Body of pancreas (tissue), 4 donors: Measurements from ENCODE around the gene NFKBIA. TPM values are rescaled to one million over a fixed set of nuclear protein-coding genes. Genes with fewer than 3 reads are reported as not detected.
"Not testable (repeated sequence)": the region's sequence is repeated elsewhere in the genome, so short reads cannot be mapped to it uniquely, and the experiment has no call there.

Source experiments
- ATAC-seq: fragments of 150-250 bp; one replicate; pipeline ENCODE4 v1.9.1; 2016
- DNase-seq, 4 donors: peaks; one replicate each; pipeline ENCODE4 v3.0.0-alpha.2; 2019
- H3K27ac ChIP-seq, 4 donors: fragments of 200-600 bp; sonication (generic); 1 replicate in 3 of 4; 2 replicates in 1 of 4; pipeline versions ENCODE4 v1.5.1 to v1.6.1; 2016 to 2019; ENCODE audit warnings: mild to moderate bottlenecking in 1 of 4, mixed read lengths in 1 of 4, moderate library complexity in 1 of 4
- H3K27me3 ChIP-seq, 2 donors: fragments of 200-600 bp; sonication (generic); one replicate each; pipeline ENCODE4 v1.6.0; 2016; ENCODE audit warnings: mild to moderate bottlenecking in 1 of 2
- H3K36me3 ChIP-seq, 2 donors: fragments of 200-600 bp; sonication (generic); replicated peaks in 1 of 2; 2 replicates each; pipeline ENCODE4 v1.5.1; 2016; ENCODE audit warnings: low read depth in 2 of 2; ENCODE audit not compliant: insufficient read depth in 1 of 2
- H3K4me1 ChIP-seq: fragments of 200-600 bp; sonication (generic); one replicate; pipeline ENCODE4 v1.6.0; 2016
- H3K4me3 ChIP-seq, 2 donors: fragments of 200-600 bp; sonication (generic); 1 replicate in 1 of 2; 2 replicates in 1 of 2; pipeline ENCODE4 v1.5.1; 2016 to 2019
- H3K9me3 ChIP-seq, 3 donors: fragments of 200-600 bp; sonication (generic); 1 replicate in 2 of 3; 2 replicates in 1 of 3; pipeline ENCODE4 v1.5.1; 2016
- CTCF ChIP-seq, 7 experiments: fragments of 450-650 bp in 4 of 7; fragments of 200-600 bp in 3 of 7; sonication (generic) in 3 of 7; IDR thresholded peaks; one replicate each; pipeline ENCODE4 v1.5.1; 2016 to 2019; ENCODE audit warnings: antibody characterized with exemption in 7 of 7
- POLR2A ChIP-seq, 3 donors: fragments of 450-650 bp; IDR thresholded peaks; one replicate each; pipeline ENCODE4 v1.6.1; 2016; ENCODE audit warnings: antibody characterized with exemption in 3 of 3, mild to moderate bottlenecking in 2 of 3
- WGBS, 2 donors: methylation state at CpG; one replicate each; pipeline ENCODE4 v1.1.5; 2017; 5-methylcytosine and 5-hydroxymethylcytosine counted together
- intact Hi-C: fragments of 100-400 bp; cut with DNase I; formaldehyde crosslinking; loops from one replicate; pipeline ENCODE4 v1.15.1; 2023
- total RNA-seq, 2 donors: library from RNA; depleted of rRNA; stranded (reverse); fragments of >200 nt; gene quantifications; one replicate each; pipeline ENCODE4 v1.1.0, GENCODE V29; 2016

Gene NFKBIA
- total RNA-seq, 2 donors from 2014 or later = 330 to 345 TPM

- no peak overlapping the region for H3K27ac ChIP-seq
- no peak overlapping the region for H3K4me3 ChIP-seq
- no peaks in the 10 kb centered on the region for H3K4me1 ChIP-seq
- H3K9me3 ChIP-seq = no peaks in the 10 kb centered on the region
- no peak for ATAC-seq
- H3K27me3 ChIP-seq = no peaks in the 10 kb centered on the region
- DNase-seq = no peak
- 52 to 58% methylated on average over 8 of the region's 8 CpGs for WGBS, 2 donors
- intact Hi-C loops = no loop called here
- TF ChIP-seq CTCF (IDR thresholded peaks at IDR 0.05) (peak in 4 of 7 experiments; percentile 19 to 24 (median 22)), POLR2A (IDR thresholded peaks at IDR 0.05) (no peak)
- H3K36me3 ChIP-seq = no peaks in the 10 kb centered on the region
Measured at GRCh38 chr14:35438910-35439713, 34.6 kb upstream of the NFKBIA start.

GRCh38 chr14:35438492-35438891 is 33.9 kb upstream of the NFKBIA start:
- ATAC-seq = not testable (repeated sequence)

GRCh38 chr14:35435177-35435576 is 30.6 kb upstream of the NFKBIA start:
- Histone ChIP-seq H3K27me3 (no peaks in the 10 kb centered on the region), H3K4me3 (no peak overlapping the region), H3K27ac (no peak overlapping the region), H3K36me3 (no peaks in the 10 kb centered on the region), H3K4me1 (no peaks in the 10 kb centered on the region), H3K9me3 (no peaks in the 10 kb centered on the region)
- DNase-seq (no peak), ATAC-seq (no peak)
- intact Hi-C loops = no loop called here
- TF ChIP-seq POLR2A (IDR thresholded peaks at IDR 0.05) (no peak), CTCF (IDR thresholded peaks at IDR 0.05) (no peak)

More at GRCh38 chr14:35438492-35438891, 33.9 kb upstream of the NFKBIA start:
- H3K36me3 ChIP-seq, H3K9me3 ChIP-seq, DNase-seq, H3K27ac ChIP-seq, H3K4me1 ChIP-seq, H3K4me3 ChIP-seq, intact Hi-C loops, H3K27me3 ChIP-seq: not testable (repeated sequence)
- 86 to 95% methylated on average over 7 to 9 of the region's 9 CpGs for WGBS, 2 donors

- TF ChIP-seq CTCF (IDR thresholded peaks at IDR 0.05) (no peak), POLR2A (IDR thresholded peaks at IDR 0.05) (no peak)
- intact Hi-C loops = no loop called here
- H3K27me3 ChIP-seq = no peaks in the 10 kb centered on the region
- DNase-seq (no peak), ATAC-seq (no peak)
- no peaks in the 10 kb centered on the region for H3K36me3 ChIP-seq
- no peak overlapping the region for H3K27ac ChIP-seq
- H3K4me3 ChIP-seq = no peak overlapping the region
- H3K9me3 ChIP-seq = no peaks in the 10 kb centered on the region
- WGBS, 2 donors = 92 to 95% methylated on average over 1 of the region's 1 CpG
- no peaks in the 10 kb centered on the region for H3K4me1 ChIP-seq
Measured at GRCh38 chr14:35433826-35434225, 29.3 kb upstream of the NFKBIA start.

- DNase-seq (no peak), ATAC-seq (no peak)
- no peaks in the 10 kb centered on the region for H3K9me3 ChIP-seq
- no peaks in the 10 kb centered on the region for H3K36me3 ChIP-seq
- 60 to 63% methylated on average over 12 to 13 of the region's 13 CpGs for WGBS, 2 donors
- H3K4me3 ChIP-seq = no peak overlapping the region
- H3K27me3 ChIP-seq = no peaks in the 10 kb centered on the region
- H3K27ac ChIP-seq = no peak overlapping the region
- no peaks in the 10 kb centered on the region for H3K4me1 ChIP-seq
- no peak for TF ChIP-seq POLR2A (IDR thresholded peaks at IDR 0.05)
- TF ChIP-seq CTCF (IDR thresholded peaks at IDR 0.05) = no peak
- intact Hi-C loops = no loop called here
Measured at GRCh38 chr14:35430459-35431199, 26.1 kb upstream of the NFKBIA start.
